Panc1 (cell line): ENCODE data around the gene HSPA2. TPM values are rescaled to one million over a fixed set of nuclear protein-coding genes. Genes with fewer than 3 reads are reported as not detected.

Experiments
- ATAC-seq: fragments of 200-7000 bp; cut with Tn5 transposase; 2 replicates; pipeline ENCODE4 v1.9.1; 2020; ENCODE audit warnings: mild to moderate bottlenecking, moderate library complexity
- BruUV-seq: library from RNA; stranded (reverse); fragments of 400-500 nt; replicated peaks from 2 replicates; lab custom pipeline; 2021; lab: Mats Ljungman, UMichigan
- CTCF ChIA-PET: fragments of 300-600 bp; sonication (Branson Sonifier 250); formaldehyde crosslinking; loops from one replicate; lab custom pipeline; 2022; ENCODE audit warnings: antibody characterized with exemption; lab: Charles Lee
- POLR2A ChIA-PET: fragments of 300-600 bp; sonication (Branson Sonifier 250); formaldehyde crosslinking; loops from one replicate; lab custom pipeline; 2022; ENCODE audit warnings: antibody characterized with exemption; lab: Charles Lee
- DNase-seq: peaks from one replicate; pipeline ENCODE4 v3.0.0-alpha.2; 2010; ENCODE audit warnings: low read depth, low spot score
- H3K27ac ChIP-seq: 2 replicates; pipeline ENCODE4 v1.5.1; 2011; ENCODE audit warnings: mild to moderate bottlenecking, low read length, inconsistent platforms
- H3K27me3 ChIP-seq: fragments of 200-500 bp; sonication (Bioruptor generic); 2 replicates; pipeline ENCODE4 v1.6.0; 2014; ENCODE audit warnings: low read length, inconsistent platforms; ENCODE audit not compliant: control insufficient read depth, insufficient read depth
- H3K36me3 ChIP-seq: fragments of 200-500 bp; sonication (Bioruptor generic); 2 replicates; pipeline ENCODE4 v1.5.1; 2014; ENCODE audit warnings: inconsistent platforms, mild to moderate bottlenecking, low read length, moderate library complexity; ENCODE audit not compliant: control insufficient read depth, insufficient read depth
- H3K4me1 ChIP-seq: 2 replicates; pipeline ENCODE4 v1.5.1; 2011; ENCODE audit warnings: inconsistent platforms, mild to moderate bottlenecking, low read length, moderate library complexity; ENCODE audit not compliant: control insufficient read depth, insufficient read depth
- H3K4me3 ChIP-seq, 2 experiments: 2 replicates each; pipeline ENCODE4 v1.5.1; 2011 to 2012; ENCODE audit warnings: low read depth in 2 of 2, low read length in 2 of 2, mild to moderate bottlenecking in 2 of 2, inconsistent platforms in 1 of 2, moderate library complexity in 1 of 2
- H3K9me3 ChIP-seq: fragments of 200-500 bp; sonication (Bioruptor generic); 2 replicates; pipeline ENCODE4 v1.5.1; 2014; ENCODE audit warnings: low read depth, mild to moderate bottlenecking, inconsistent platforms, low read length, moderate library complexity; ENCODE audit not compliant: control insufficient read depth, insufficient read depth
- POLR2AphosphoS5 ChIP-seq: IDR thresholded peaks from 2 replicates; pipeline ENCODE4 v1.6.1; 2012; ENCODE audit warnings: mild to moderate bottlenecking, low read depth, low read length, moderate library complexity
- SIN3A ChIP-seq: IDR thresholded peaks from 2 replicates; pipeline ENCODE4 v1.6.1; 2012; ENCODE audit warnings: low read depth, mild to moderate bottlenecking, low read length, moderate library complexity, borderline replicate concordance; ENCODE audit not compliant: insufficient read depth
- TCF7L2 ChIP-seq: IDR thresholded peaks from 2 replicates; pipeline ENCODE4 v1.6.1; 2011; ENCODE audit warnings: mild to moderate bottlenecking, low read depth, low read length, inconsistent platforms
- in situ Hi-C: cut with HindIII; loops from 2 replicates; pipeline ENCODE4 v1.10.0; 2016; ENCODE audit warnings: low sequenced_read_pairs, low pct_unique_long_range_greater_than_20kb
- intact Hi-C: fragments of 100-400 bp; cut with micrococcal nuclease; formaldehyde crosslinking; loops from one replicate; pipeline ENCODE4 v1.10.0; 2022; ENCODE audit not compliant: unreplicated experiment
- total RNA-seq: library from RNA; stranded (reverse); gene quantifications from one replicate; pipeline ENCODE4 v1.2.1, GENCODE V29; 2021; ENCODE audit not compliant: unreplicated experiment
- TF ChIP-seq, protein P1 (sequence below): fragments of 450-650 bp; IDR thresholded peaks from 2 replicates; pipeline ENCODE4 v1.5.1; 2017; ENCODE audit warnings: mild to moderate bottlenecking
- TF ChIP-seq, protein P2 (sequence below), 2 experiments: IDR thresholded peaks; 2 replicates each; pipeline ENCODE4 v1.6.1; 2011 to 2012; ENCODE audit warnings: low read depth in 2 of 2, control low read depth in 1 of 2, low read length in 1 of 2, mild to moderate bottlenecking in 1 of 2, moderate library complexity in 1 of 2; ENCODE audit not compliant: insufficient read depth in 1 of 2

Gene HSPA2
- total RNA-seq, 1 experiment from 2014 or later, result 7.7 TPM

DNA sequence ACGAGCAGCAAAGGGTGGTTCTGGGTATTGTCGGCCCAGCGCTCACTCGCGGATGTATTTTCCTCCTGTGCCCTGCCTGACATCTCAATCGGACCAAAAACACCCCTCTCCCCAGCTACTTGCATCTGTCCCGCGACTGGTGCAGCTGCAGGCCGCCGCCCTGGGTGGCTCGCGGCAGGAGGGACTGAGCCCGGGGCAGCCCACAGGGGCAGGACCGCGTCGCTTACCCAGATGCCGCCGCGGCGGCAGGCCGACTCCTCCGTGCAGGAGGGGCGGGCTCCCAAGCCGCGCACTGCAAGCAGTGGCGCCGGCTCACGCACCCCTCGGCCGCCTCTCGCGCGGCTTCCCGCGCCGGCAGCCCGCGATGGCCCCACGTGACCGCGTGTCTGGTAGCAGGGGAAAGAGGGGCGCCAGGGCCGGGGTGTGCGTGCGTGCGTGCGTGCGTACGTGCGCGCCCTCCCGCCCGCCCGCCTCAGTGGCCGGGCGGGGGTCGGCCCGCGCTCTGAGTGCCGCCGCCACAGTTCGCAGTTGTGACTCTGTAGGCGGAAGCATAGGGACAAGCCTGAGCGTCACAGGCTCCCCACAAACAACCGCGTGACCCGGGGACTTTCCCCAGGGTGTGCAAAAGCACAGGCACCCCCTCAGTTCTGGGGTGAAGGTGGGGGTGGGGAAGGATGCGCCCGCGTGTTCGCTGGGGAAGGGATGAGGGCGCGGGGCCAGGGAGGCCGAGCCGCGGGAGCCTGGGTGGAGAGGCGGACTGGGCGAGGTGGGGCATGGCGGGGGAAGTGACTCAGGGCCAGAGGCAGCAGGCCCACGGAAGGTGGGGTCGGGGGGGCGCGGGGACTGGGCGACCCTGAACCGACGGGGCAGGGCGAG lies 36.9 kb upstream of the HSPA2 start, which contains the start of gene ZBTB25:
ZBTB25 (minus strand) TSS at position 405 of the 876 bp plus-strand sequence. CDS start 13,305 bp downstream, outside the sequence.
- in situ Hi-C loops, result no loop called here
- peaks cover 34% of the 10 kb centered on the region for H3K4me1 ChIP-seq
- no peaks in the 10 kb centered on the region for H3K27me3 ChIP-seq
- peak within 1 kb of the TSS; percentile 94 for H3K27ac ChIP-seq
- no peaks in the 10 kb centered on the region for H3K9me3 ChIP-seq
- TF ChIP-seq, protein P1, sequence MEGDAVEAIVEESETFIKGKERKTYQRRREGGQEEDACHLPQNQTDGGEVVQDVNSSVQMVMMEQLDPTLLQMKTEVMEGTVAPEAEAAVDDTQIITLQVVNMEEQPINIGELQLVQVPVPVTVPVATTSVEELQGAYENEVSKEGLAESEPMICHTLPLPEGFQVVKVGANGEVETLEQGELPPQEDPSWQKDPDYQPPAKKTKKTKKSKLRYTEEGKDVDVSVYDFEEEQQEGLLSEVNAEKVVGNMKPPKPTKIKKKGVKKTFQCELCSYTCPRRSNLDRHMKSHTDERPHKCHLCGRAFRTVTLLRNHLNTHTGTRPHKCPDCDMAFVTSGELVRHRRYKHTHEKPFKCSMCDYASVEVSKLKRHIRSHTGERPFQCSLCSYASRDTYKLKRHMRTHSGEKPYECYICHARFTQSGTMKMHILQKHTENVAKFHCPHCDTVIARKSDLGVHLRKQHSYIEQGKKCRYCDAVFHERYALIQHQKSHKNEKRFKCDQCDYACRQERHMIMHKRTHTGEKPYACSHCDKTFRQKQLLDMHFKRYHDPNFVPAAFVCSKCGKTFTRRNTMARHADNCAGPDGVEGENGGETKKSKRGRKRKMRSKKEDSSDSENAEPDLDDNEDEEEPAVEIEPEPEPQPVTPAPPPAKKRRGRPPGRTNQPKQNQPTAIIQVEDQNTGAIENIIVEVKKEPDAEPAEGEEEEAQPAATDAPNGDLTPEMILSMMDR, result no peak
- TF ChIP-seq, protein P2, sequence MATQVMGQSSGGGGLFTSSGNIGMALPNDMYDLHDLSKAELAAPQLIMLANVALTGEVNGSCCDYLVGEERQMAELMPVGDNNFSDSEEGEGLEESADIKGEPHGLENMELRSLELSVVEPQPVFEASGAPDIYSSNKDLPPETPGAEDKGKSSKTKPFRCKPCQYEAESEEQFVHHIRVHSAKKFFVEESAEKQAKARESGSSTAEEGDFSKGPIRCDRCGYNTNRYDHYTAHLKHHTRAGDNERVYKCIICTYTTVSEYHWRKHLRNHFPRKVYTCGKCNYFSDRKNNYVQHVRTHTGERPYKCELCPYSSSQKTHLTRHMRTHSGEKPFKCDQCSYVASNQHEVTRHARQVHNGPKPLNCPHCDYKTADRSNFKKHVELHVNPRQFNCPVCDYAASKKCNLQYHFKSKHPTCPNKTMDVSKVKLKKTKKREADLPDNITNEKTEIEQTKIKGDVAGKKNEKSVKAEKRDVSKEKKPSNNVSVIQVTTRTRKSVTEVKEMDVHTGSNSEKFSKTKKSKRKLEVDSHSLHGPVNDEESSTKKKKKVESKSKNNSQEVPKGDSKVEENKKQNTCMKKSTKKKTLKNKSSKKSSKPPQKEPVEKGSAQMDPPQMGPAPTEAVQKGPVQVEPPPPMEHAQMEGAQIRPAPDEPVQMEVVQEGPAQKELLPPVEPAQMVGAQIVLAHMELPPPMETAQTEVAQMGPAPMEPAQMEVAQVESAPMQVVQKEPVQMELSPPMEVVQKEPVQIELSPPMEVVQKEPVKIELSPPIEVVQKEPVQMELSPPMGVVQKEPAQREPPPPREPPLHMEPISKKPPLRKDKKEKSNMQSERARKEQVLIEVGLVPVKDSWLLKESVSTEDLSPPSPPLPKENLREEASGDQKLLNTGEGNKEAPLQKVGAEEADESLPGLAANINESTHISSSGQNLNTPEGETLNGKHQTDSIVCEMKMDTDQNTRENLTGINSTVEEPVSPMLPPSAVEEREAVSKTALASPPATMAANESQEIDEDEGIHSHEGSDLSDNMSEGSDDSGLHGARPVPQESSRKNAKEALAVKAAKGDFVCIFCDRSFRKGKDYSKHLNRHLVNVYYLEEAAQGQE (IDR thresholded peaks at IDR 0.05; ENCODE audit: insufficient read depth in 1 of 2, low read depth in 2 of 2, low read length in 1 of 2), result peak in 1 of 2 experiments; percentile 15; a peak in 1 of 4 replicates
- 0 out of 2 replicates have a peak, but pooled peaks have one; percentile 47 for TF ChIP-seq SIN3A
- ChIA-PET CTCF (no interaction called here), POLR2A (interaction anchor here (0.6 to 0.7 kb wide), 3 partner anchors 15 to 193 kb away, joined by 5 to 14 read pairs (median 9); no protein-coding TSS in a partner anchor)
- H3K36me3 ChIP-seq, result peaks cover 9% of the 10 kb centered on the region; the same call in 1 of the 2 replicates
- DNase-seq (no peak), ATAC-seq (peak; percentile 83)
- BruUV-seq, result no TSS peak
- peak within 1 kb of the TSS; percentile 83 to 94 for H3K4me3 ChIP-seq
- intact Hi-C loops, result no loop called here

- H3K27ac ChIP-seq, result peak within 1 kb of the TSS; percentile 91
- no TSS peak for BruUV-seq
- DNase-seq, result no peak
- ATAC-seq, result peak; percentile 80
- peaks cover 9% of the 10 kb centered on the region; the same call in 1 of the 2 replicates for H3K36me3 ChIP-seq
- POLR2A ChIA-PET, result interaction anchor here (0.6 to 0.7 kb wide), 3 partner anchors 61 to 325 kb away, joined by 4 to 6 read pairs (median 5); no protein-coding TSS in a partner anchor
- CTCF ChIA-PET, result no interaction called here
- H3K4me3 ChIP-seq, result peak within 1 kb of the TSS; percentile 83 to 94
- intact Hi-C loops, result no loop called here
- H3K9me3 ChIP-seq, result no peaks in the 10 kb centered on the region
- in situ Hi-C loops, result no loop called here
- no peaks in the 10 kb centered on the region for H3K27me3 ChIP-seq
- TF ChIP-seq SIN3A, result 0 out of 2 replicates have a peak, but pooled peaks have one; percentile 68
- TF ChIP-seq, protein P2 (IDR thresholded peaks at IDR 0.05; ENCODE audit: insufficient read depth in 1 of 2, low read depth in 2 of 2, low read length in 1 of 2), result peak in 1 of 2 experiments; percentile 15; a peak in 1 of 4 replicates
- TF ChIP-seq, protein P1, result no peak
- TF ChIP-seq POLR2AphosphoS5, result peak; percentile 62
- TF ChIP-seq TCF7L2, result no peak
- peaks cover 41% of the 10 kb centered on the region for H3K4me1 ChIP-seq
Measured at GRCh38 chr14:64504310-64504896, 36.1 kb upstream of the HSPA2 start, which contains the start of gene ZBTB1. ZBTB1 (plus strand) TSS chr14:64504770; CDS start chr14:64521505, 16,735 bp downstream.
